COLO829 (cell line): Measurements from ENCODE around the gene AGTR1.
"Not testable (repeated sequence)": the region's sequence is repeated elsewhere in the genome, so short reads cannot be mapped to it uniquely, and the experiment has no call there.

Experiments
- DNase-seq: peaks from one replicate; pipeline ENCODE4 v3.0.0; 2012; ENCODE audit warnings: low spot score

AGTR1 gene

GRCh38 chr3:148718982-148719862 is 21.5 kb downstream of the AGTR1 start:
- DNase-seq: peak; percentile 50

GRCh38 chr3:148720873-148721272 is 23.2 kb downstream of the AGTR1 start:
- no peak for DNase-seq

GRCh38 chr3:148723631-148724030 is 25.9 kb downstream of the AGTR1 start:
- DNase-seq: peak; percentile 61

- DNase-seq: peak; percentile 52
Observed at GRCh38 chr3:148727231-148727630, 29.5 kb downstream of the AGTR1 start.

GRCh38 chr3:148728753-148729152 is 31.1 kb downstream of the AGTR1 start:
- no peak for DNase-seq

- DNase-seq: no peak
Observed at GRCh38 chr3:148729476-148730055, 31.9 kb downstream of the AGTR1 start.

- DNase-seq: no peak
Observed at GRCh38 chr3:148730676-148731075, 33.0 kb downstream of the AGTR1 start.

- no peak for DNase-seq
Observed at GRCh38 chr3:148735597-148735996, 37.9 kb downstream of the AGTR1 start.

GRCh38 chr3:148736086-148736485 is 38.4 kb downstream of the AGTR1 start:
- no peak for DNase-seq

GRCh38 chr3:148737104-148737530 is 39.4 kb downstream of the AGTR1 start:
- DNase-seq: no peak

- DNase-seq: no peak
Observed at GRCh38 chr3:148739720-148740119, 42.0 kb downstream of the AGTR1 start.

- no peak for DNase-seq
Observed at GRCh38 chr3:148740291-148740690, 42.6 kb downstream of the AGTR1 start.

GRCh38 chr3:148741219-148741618 is 43.5 kb downstream of the AGTR1 start:
- no peak for DNase-seq

- no peak for DNase-seq
Observed at GRCh38 chr3:148742118-148742517, 44.4 kb downstream of the AGTR1 start.

- DNase-seq: no peak
Observed at GRCh38 chr3:148746053-148746452, 48.4 kb downstream of the AGTR1 start.

- no peak for DNase-seq
Observed at GRCh38 chr3:148748283-148748682, 50.6 kb downstream of the AGTR1 start.

GRCh38 chr3:148750296-148750695 is 52.6 kb downstream of the AGTR1 start:
- no peak for DNase-seq

GRCh38 chr3:148751461-148751860 is 53.8 kb downstream of the AGTR1 start:
- DNase-seq: no peak

- not testable (repeated sequence) for DNase-seq
Observed at GRCh38 chr3:148753385-148753784, 55.7 kb downstream of the AGTR1 start.

GRCh38 chr3:148755570-148755969 is 57.9 kb downstream of the AGTR1 start:
- DNase-seq: no peak

GRCh38 chr3:148756311-148756710 is 58.6 kb downstream of the AGTR1 start:
- DNase-seq: no peak

GRCh38 chr3:148757238-148758215 is 59.8 kb downstream of the AGTR1 start:
- no peak for DNase-seq
